Measurements from ENCODE around the gene NAP1L1.

DNA sequence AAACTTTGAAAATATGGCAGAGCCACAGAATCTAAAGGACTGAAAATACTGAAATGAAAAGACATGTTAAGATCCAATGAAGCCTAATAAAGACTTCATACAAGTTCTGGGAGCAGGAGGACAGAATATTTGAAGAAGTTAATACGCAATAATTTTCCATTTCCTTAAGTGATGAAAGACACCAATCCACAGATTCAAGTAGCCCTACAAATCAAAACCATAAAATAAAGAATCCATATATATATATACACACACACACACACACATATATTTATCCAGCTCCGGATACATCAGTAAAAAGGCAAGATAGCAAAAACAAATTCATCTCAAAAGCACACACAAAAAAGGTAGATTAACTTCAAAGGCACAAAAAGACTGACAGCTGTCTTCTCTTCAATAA, 5.7 kb downstream of the NAP1L1 start:
- no peak for TF ChIP-seq EZH2 (IDR thresholded peaks at IDR 0.05; ENCODE audit: borderline replicate concordance, low read depth, low read length, poor library complexity, severe bottlenecking)
- TF ChIP-seq, protein P1, sequence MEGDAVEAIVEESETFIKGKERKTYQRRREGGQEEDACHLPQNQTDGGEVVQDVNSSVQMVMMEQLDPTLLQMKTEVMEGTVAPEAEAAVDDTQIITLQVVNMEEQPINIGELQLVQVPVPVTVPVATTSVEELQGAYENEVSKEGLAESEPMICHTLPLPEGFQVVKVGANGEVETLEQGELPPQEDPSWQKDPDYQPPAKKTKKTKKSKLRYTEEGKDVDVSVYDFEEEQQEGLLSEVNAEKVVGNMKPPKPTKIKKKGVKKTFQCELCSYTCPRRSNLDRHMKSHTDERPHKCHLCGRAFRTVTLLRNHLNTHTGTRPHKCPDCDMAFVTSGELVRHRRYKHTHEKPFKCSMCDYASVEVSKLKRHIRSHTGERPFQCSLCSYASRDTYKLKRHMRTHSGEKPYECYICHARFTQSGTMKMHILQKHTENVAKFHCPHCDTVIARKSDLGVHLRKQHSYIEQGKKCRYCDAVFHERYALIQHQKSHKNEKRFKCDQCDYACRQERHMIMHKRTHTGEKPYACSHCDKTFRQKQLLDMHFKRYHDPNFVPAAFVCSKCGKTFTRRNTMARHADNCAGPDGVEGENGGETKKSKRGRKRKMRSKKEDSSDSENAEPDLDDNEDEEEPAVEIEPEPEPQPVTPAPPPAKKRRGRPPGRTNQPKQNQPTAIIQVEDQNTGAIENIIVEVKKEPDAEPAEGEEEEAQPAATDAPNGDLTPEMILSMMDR (conservative IDR thresholded peaks at IDR 0.05; ENCODE audit: low read depth, low read length) = no peak

All from A673 (cell line).